KBM-7 (cell line): ENCODE data around the gene CTDSP2.
A peak's percentile ranks its signal among the peaks of the same experiment; 100 is the strongest.
"Not testable (repeated sequence)": the region's sequence is repeated elsewhere in the genome, so short reads cannot be mapped to it uniquely, and the experiment has no call there.

Experiments
- DNase-seq: peaks from one replicate; pipeline ENCODE4 v3.0.0-alpha.2; 2015
- in situ Hi-C: fragments of 300-500 bp; cut with MboI; formaldehyde crosslinking; loops from 2 replicates; pipeline ENCODE4 v1.14.3; 2020; ENCODE audit warnings: low sequenced_read_pairs, low pct_unique_long_range_greater_than_20kb, mixed read lengths

CTDSP2 gene

DNA sequence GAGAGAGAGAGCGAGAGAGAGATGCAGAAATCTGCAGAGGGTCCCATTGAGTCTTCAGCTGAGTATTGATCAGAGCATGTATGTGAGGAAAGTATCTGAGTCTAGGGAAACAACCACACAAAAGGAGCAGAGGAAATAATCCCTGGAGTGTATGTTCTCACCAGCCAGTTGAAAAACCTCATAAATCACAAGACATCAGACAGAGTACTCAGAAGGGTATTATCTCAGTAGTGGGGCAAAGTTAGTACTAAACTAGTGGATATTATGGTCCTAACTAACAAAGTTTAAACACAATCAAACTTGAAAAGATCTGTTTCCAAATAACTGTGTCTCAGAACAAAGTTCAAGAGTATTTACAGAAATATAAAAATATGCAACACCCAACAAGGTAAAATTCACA lies 36.5 kb upstream of the CTDSP2 start:
- in situ Hi-C loops: no loop called here

GRCh38 chr12:57882575-57882974 lies 36.0 kb upstream of the CTDSP2 start:
- no peak for DNase-seq
- in situ Hi-C loops: no loop called here

More for the DNA sequence above, 36.5 kb upstream of the CTDSP2 start:
- no peak for DNase-seq

DNA sequence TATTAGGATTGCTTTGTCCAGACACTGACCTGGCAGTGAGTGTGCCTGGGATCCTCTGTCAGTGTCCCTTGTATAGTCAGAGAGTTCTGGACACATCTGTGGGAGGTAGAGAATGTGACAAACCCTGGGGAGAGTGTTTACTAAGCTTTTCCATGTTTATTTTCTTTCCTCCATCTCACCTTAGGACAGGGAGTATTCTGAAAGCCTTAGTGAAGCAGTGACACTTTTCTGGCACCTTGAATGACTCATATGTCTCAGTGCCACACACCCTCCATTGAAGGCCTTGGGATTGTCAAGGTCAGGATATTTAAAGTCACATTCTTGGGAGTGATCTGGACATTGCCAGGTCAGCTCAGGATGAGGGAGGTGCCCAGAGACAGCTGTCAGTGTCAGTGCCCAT lies 34.9 kb upstream of the CTDSP2 start:
- in situ Hi-C loops: no loop called here
- no peak for DNase-seq

DNA sequence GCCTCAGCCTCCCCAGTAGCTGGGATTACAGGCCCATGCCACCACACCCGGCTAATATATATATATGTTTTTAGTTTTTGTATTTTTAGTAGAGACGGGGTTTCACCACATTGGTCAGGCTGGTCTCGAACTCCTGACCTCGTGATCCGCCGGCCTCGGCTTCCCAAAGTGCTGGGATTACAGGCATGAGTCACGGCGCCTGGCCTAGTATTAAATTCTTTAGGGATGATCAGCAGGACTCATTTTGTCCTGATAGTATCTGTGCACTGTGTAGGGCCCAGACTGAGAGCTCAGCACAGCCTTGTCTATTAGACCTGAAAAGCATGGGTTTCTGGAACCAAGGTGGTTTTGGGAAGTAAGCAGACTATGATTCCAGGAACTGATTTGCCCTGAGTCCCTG lies 34.5 kb upstream of the CTDSP2 start:
- in situ Hi-C loops, DNase-seq: not testable (repeated sequence)

DNA sequence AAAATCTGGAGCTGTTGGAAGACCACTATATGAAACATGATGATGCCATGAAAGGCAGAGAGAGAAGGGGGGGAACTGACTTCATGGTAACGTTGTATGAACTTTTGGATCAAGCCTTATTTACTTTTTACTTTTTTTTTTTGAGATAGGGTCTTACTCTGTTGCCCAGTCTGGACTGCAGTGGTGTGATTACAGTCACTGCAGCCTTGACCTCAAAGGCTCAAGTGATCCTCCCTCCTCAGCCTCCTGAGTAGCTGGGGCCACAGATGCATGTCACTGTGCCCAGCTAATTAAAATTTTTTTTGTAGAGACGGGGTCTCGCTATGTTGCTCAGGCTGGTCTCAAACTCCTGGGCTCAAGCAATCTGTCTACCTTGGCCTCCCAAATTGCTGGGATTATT lies 31.3 kb upstream of the CTDSP2 start:
- in situ Hi-C loops: no loop called here
- DNase-seq: no peak

DNA sequence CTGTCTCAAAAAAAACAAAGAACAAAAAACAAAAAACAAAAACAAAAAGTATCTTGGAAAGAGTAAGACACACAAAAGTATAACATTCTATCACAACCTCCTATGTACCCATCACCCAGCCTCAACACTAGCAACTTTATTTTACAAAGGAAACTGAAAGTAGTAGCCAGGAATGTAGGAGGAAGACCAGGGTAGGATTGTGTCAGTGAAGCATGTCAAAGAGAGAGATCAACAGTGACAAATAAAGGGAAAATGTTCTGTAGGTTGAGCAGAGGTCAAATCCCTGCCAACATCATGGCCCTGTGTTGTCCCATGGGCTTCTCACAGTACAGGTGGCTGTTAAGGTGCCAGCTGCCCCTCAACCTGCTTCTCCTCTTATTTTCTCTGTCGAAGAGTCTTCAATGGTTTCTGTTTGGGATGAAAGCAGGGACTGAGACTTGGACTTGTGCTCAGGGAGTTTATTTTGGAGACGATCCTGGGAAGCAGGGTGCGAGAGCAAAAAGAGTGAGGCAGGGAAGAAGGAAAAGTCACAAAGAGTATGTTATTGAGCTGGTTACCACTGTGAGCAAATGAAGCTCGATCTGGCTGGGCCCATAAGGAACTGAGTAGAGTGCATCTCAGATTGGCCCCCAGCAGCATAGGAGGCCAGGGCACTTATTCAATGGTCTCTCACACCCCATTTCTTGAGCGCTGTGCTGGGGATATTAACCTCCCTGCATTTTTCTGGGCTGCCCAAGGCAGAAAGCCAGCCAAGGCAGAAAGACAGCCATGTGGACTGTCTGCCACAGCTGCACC lies 29.4 kb upstream of the CTDSP2 start:
- in situ Hi-C loops: no loop called here
- no peak for DNase-seq

DNA sequence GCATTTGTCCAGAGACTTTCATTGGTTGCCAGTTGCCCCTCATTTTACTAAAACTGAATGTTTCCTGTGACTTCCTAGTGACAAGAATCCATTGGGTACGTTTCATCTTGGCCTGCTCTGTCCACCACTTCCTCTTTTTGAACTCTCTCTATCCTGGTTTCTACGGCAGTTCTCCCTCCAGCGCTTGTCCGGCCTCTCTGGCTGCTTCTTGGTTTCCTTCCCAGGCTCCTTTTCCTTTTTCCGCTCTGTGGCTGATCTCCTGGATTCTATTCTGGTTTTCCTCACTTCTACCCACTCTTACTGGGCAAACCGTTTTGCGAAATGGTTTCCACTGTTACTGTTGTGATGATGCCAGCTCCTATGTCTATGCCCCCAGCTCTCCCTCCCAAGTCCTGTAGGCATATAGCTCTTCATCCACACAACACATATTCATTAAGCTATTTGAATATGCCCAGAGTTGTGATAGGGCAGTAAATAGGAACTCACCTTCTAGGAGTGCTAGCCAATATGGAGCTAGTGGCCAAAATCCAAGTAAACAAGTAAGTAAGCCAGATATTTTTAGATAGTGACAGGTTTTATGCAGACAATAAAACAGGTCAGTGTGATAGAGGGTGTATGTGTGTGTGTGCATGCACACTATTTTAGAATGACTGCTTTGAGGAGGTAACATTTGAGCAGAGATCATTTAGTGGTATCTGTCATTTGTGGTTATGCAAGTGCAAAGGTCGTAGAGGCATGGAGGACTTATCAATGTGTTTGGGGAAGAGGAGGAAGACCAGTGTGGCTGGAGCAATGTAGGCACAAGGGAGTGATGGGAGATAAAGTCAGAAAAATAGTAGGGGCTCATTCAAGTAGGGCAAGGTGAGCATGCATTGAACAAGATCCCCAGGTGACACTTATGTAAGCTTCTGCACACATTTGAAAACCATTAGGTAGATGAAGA lies 27.9 kb upstream of the CTDSP2 start:
- DNase-seq: peak; percentile 80

GRCh38 chr12:57872362-57872761 lies 25.8 kb upstream of the CTDSP2 start:
- in situ Hi-C loops: no loop called here
- DNase-seq: no peak

More for the DNA sequence above, 27.9 kb upstream of the CTDSP2 start:
- in situ Hi-C loops: no loop called here

DNA sequence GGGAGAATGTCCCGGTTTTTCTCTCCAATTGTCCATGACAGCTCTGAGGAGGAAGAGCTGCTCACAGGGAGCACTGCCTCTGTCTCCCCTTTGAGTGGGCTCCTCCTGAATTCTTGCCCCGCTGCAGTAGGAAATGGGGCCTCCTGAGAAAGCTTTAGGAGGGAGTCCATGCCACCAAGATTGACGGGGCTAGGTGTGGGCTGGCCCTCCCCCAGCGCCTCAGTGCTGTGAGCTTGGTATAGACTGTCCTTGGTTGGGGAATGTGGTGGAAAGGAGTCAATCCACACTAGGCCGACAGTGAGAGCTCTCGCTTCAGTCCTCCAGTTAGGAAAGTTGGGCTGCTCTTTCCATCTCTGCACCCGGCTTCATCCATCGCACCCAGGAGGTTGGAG lies 23.4 kb upstream of the CTDSP2 start:
- no peak for DNase-seq
- in situ Hi-C loops: no loop called here

GRCh38 chr12:57869298-57869926 lies 22.9 kb upstream of the CTDSP2 start:
- no peak for DNase-seq
- in situ Hi-C loops: no loop called here

GRCh38 chr12:57868851-57869268 lies 22.3 kb upstream of the CTDSP2 start:
- in situ Hi-C loops: no loop called here
- no peak for DNase-seq

- in situ Hi-C loops: no loop called here
These were observed 21.7 kb upstream of the CTDSP2 start for GRCh38 chr12:57868221-57868620.

GRCh38 chr12:57866308-57867019 lies 19.9 kb upstream of the CTDSP2 start:
- in situ Hi-C loops: no loop called here
- no peak for DNase-seq

More at GRCh38 chr12:57868221-57868620, 21.7 kb upstream of the CTDSP2 start:
- DNase-seq: no peak

- in situ Hi-C loops: no loop called here
- peak; percentile 51 for DNase-seq
These were observed 18.7 kb upstream of the CTDSP2 start for GRCh38 chr12:57865084-57865751.

DNA sequence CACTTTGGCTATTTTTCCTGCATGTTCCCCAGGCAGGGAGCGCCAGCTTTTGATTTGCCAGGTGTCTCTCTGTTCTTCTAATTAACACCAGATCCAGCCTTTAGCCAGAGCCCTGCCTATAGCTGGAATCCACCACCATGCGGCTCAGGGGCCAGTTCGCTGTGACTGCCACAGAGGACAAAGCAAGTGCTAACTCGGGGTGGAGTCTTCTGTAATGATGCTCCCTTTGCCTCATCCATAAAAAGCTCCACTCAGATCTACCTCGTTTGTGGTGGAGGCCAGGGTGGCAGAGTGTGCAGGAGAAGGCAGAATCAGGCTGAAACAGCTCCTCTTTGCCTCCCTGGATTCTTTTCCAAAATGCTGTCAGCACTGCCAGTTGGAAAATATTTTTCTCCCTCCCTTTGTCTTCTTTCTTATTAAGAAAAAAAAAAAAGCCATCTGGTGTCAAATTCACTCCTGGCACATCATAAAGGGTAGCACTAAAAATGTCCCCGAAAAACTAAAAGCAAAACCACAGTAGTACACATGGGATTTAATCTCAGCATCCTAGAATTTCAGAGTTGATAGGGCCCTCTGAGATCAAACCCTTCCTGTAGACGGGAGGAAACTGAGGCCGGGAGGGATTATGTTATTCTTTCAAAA lies 18.0 kb upstream of the CTDSP2 start:
- in situ Hi-C loops: no loop called here
- DNase-seq: no peak

DNA sequence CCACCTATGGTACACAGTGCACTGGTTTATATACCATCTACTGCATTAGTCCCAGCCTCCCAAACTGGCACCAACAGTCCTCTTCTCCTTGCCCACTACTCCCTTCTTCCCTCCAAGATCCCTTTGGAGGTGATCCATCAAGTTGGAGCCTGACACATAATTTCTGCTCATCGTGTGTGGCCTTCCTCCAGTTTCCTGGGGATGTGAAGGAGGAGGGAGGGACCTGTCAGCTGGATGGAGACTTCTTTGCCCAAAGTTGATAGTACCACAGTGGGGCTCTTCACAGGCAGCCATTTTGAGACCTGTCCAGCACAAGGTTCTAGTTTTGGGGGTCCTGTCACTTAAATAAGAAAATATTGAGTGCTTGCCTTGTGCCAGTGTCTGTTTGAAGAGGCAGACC lies 17.1 kb upstream of the CTDSP2 start:
- no peak for DNase-seq
- in situ Hi-C loops: no loop called here

DNA sequence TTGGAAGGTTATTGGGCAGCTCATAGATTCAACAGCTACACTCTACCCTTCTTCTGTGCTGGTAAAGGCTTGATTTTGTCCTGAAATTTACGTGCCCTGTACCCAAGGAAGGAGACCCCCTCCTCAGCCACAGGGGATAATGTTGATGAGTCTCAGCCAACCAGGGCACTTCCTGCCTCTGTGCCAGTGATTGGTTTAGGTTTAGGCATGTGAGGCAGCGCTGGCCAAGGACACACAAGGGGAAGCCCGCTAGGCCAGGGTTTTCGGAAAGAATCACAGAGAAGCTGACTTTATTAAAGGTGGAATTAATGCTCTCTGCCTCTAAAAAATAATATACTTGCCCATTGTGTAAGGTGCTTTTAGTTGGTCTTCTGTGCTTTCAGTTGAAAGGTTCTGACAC lies 15.4 kb upstream of the CTDSP2 start:
- DNase-seq: no peak
- in situ Hi-C loops: no loop called here

DNA sequence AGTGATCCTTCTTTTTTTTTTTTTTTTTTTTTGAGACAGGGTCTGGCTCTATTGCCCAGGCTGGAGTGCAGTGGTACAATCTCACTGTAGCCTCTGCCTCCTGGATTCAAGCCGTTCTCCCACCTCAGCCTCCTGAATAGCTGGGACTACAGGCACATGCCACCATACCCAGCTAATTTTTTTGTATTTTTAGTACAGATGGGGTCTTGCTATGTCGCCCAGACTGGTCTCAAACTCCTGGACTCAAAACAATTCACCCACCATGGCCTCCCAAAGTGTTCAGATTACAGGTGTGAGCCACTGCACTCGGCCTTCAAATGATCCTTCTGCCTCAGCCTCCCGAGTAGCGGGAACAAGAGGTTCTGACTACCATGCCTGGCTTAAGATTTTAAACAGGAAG lies 14.4 kb upstream of the CTDSP2 start:
- in situ Hi-C loops: not testable (repeated sequence)

More for the DNA sequence above, 14.4 kb upstream of the CTDSP2 start:
- DNase-seq: not testable (repeated sequence)
